Epidermal melanocyte (primary cell): ENCODE measurements around the gene FIG4.
A peak's percentile ranks its signal among the peaks of the same experiment; 100 is the strongest.
"Not testable (repeated sequence)": the region's sequence is repeated elsewhere in the genome, so short reads cannot be mapped to it uniquely, and the experiment has no call there.

Source experiments
- DNase-seq: peaks from one replicate; pipeline ENCODE4 v3.0.0; 2011; ENCODE audit warnings: low spot score; ENCODE audit not compliant: insufficient read length

The FIG4 gene

GRCh38 chr6:109702791-109703190, 11.7 kb downstream of the FIG4 start:
- no peak for DNase-seq

- peak; percentile 43 for DNase-seq
These were observed 14.2 kb downstream of the FIG4 start for GRCh38 chr6:109705258-109705657.

GRCh38 chr6:109706513-109706912, 15.4 kb downstream of the FIG4 start:
- no peak for DNase-seq

GRCh38 chr6:109708099-109708498, 17.0 kb downstream of the FIG4 start:
- not testable (repeated sequence) for DNase-seq

GRCh38 chr6:109713097-109713496, 22.0 kb downstream of the FIG4 start:
- no peak for DNase-seq

- DNase-seq = no peak
These were observed 23.1 kb downstream of the FIG4 start for GRCh38 chr6:109714166-109714565.

GRCh38 chr6:109714611-109715010, 23.5 kb downstream of the FIG4 start:
- DNase-seq = no peak

- no peak for DNase-seq
These were observed 24.5 kb downstream of the FIG4 start for GRCh38 chr6:109715616-109716015.

- DNase-seq = no peak
These were observed 26.9 kb downstream of the FIG4 start for GRCh38 chr6:109717971-109718370.

- DNase-seq = no peak
These were observed 27.9 kb downstream of the FIG4 start for GRCh38 chr6:109718991-109719390.

- DNase-seq = peak; percentile 64
These were observed 29.2 kb downstream of the FIG4 start for GRCh38 chr6:109720311-109720710.

- no peak for DNase-seq
These were observed 30.9 kb downstream of the FIG4 start for GRCh38 chr6:109722011-109722410.

GRCh38 chr6:109722564-109723254, 31.6 kb downstream of the FIG4 start:
- no peak for DNase-seq

GRCh38 chr6:109725250-109725649, 34.2 kb downstream of the FIG4 start:
- DNase-seq = not testable (repeated sequence)

- DNase-seq = no peak
These were observed 45.4 kb downstream of the FIG4 start for GRCh38 chr6:109736273-109737025.

GRCh38 chr6:109738255-109738654, 47.2 kb downstream of the FIG4 start:
- no peak for DNase-seq

- no peak for DNase-seq
These were observed 47.6 kb downstream of the FIG4 start for GRCh38 chr6:109738667-109739066.

- DNase-seq = no peak
These were observed 48.6 kb downstream of the FIG4 start for GRCh38 chr6:109739686-109740085.

GRCh38 chr6:109740787-109741186, 49.7 kb downstream of the FIG4 start:
- no peak for DNase-seq

GRCh38 chr6:109743739-109744138, 52.6 kb downstream of the FIG4 start:
- DNase-seq = no peak

- DNase-seq = not testable (repeated sequence)
These were observed 53.7 kb downstream of the FIG4 start for GRCh38 chr6:109744779-109745178.

GRCh38 chr6:109747221-109747620, 56.1 kb downstream of the FIG4 start:
- no peak for DNase-seq
